Osteoblast (primary cell): ENCODE measurements around the gene MAPK10. TPM values are rescaled to one million over a fixed set of nuclear protein-coding genes. Genes with fewer than 3 reads are reported as not detected.

Source experiments
- DNase-seq: peaks from one replicate; pipeline ENCODE4 v3.0.0; 2011; ENCODE audit warnings: low spot score, mixed read lengths; ENCODE audit not compliant: insufficient read length; ENCODE audit errors: missing footprints
- H2AFZ ChIP-seq: 2 replicates; pipeline ENCODE4 v1.6.0; 2011; ENCODE audit warnings: mild to moderate bottlenecking, low read length
- H3K27ac ChIP-seq: 2 replicates; pipeline ENCODE4 v1.5.1; 2011; ENCODE audit warnings: mild to moderate bottlenecking, low read depth, low read length, moderate library complexity
- H3K27me3 ChIP-seq: 2 replicates; pipeline ENCODE4 v1.6.0; 2012; ENCODE audit warnings: mild to moderate bottlenecking, control low read depth, inconsistent platforms, low read length, moderate library complexity; ENCODE audit not compliant: insufficient read depth
- H3K36me3 ChIP-seq: 2 replicates; pipeline ENCODE4 v1.5.1; 2011; ENCODE audit warnings: mild to moderate bottlenecking, low read length, control low read depth, moderate library complexity; ENCODE audit not compliant: insufficient read depth
- H3K4me1 ChIP-seq: 2 replicates; pipeline ENCODE4 v1.5.1; 2011; ENCODE audit warnings: mild to moderate bottlenecking, low read length, control low read depth, moderate library complexity; ENCODE audit not compliant: insufficient read depth
- H3K4me2 ChIP-seq: 2 replicates; pipeline ENCODE4 v1.6.0; 2011; ENCODE audit warnings: mild to moderate bottlenecking, low read length; ENCODE audit not compliant: insufficient read depth
- H3K4me3 ChIP-seq: fragments of 200-600 bp; sonication (generic); 3 replicates; pipeline ENCODE4 v1.5.1; 2012; ENCODE audit warnings: mild to moderate bottlenecking, low read length, inconsistent platforms; ENCODE audit not compliant: insufficient read depth
- H3K79me2 ChIP-seq: 2 replicates; pipeline ENCODE4 v1.6.0; 2012; ENCODE audit warnings: mild to moderate bottlenecking, low read length, control low read depth, inconsistent platforms; ENCODE audit not compliant: insufficient read depth
- H3K9me3 ChIP-seq: 2 replicates; pipeline ENCODE4 v1.5.1; 2011; ENCODE audit warnings: low read depth, low read length, control low read depth
- H4K20me1 ChIP-seq: 2 replicates; pipeline ENCODE4 v1.6.0; 2012; ENCODE audit warnings: mild to moderate bottlenecking, low read length, control low read depth; ENCODE audit not compliant: insufficient read depth
- CTCF ChIP-seq: IDR thresholded peaks from 2 replicates; pipeline ENCODE4 v1.5.1; 2011; ENCODE audit warnings: mild to moderate bottlenecking, low read depth, low read length, moderate library complexity; ENCODE audit errors: extremely low read depth
- total RNA-seq: library from RNA; depleted of rRNA; stranded (reverse); fragments of >200 nt; gene quantifications from 2 replicates; pipeline ENCODE4 v1.2.3, GENCODE V29; 2012

MAPK10 gene
- total RNA-seq, 1 donor, result 13.0 TPM

- no peaks in the 10 kb centered on the region for H3K79me2 ChIP-seq
- no peak for TF ChIP-seq CTCF
Observed at GRCh38 chr4:86376850-86377249, 17.0 kb upstream of the MAPK10 start.

GRCh38 chr4:86368433-86368832, 8.6 kb upstream of the MAPK10 start:
- DNase-seq, result no peak

More at GRCh38 chr4:86376850-86377249, 17.0 kb upstream of the MAPK10 start:
- no peaks in the 10 kb centered on the region for H3K4me1 ChIP-seq
- H3K9me3 ChIP-seq, result no peaks in the 10 kb centered on the region
- DNase-seq, result no peak
- no peak overlapping the region for H2AFZ ChIP-seq
- H3K4me3 ChIP-seq, result no peak overlapping the region
- H3K27ac ChIP-seq, result no peak overlapping the region
- no peak overlapping the region for H3K4me2 ChIP-seq
- H3K36me3 ChIP-seq, result no peaks in the 10 kb centered on the region
- H3K27me3 ChIP-seq, result no peaks in the 10 kb centered on the region
- H4K20me1 ChIP-seq, result no peaks in the 10 kb centered on the region

GRCh38 chr4:86367577-86367976, 7.7 kb upstream of the MAPK10 start:
- H4K20me1 ChIP-seq, result no peaks in the 10 kb centered on the region
- H3K36me3 ChIP-seq, result no peaks in the 10 kb centered on the region
- no peaks in the 10 kb centered on the region for H3K27me3 ChIP-seq
- H3K9me3 ChIP-seq, result no peaks in the 10 kb centered on the region
- no peak overlapping the region for H3K4me2 ChIP-seq
- H3K79me2 ChIP-seq, result no peaks in the 10 kb centered on the region
- H2AFZ ChIP-seq, result no peak overlapping the region
- no peak overlapping the region for H3K4me3 ChIP-seq
- no peak overlapping the region for H3K27ac ChIP-seq
- H3K4me1 ChIP-seq, result peaks cover 4% of the 10 kb centered on the region
- TF ChIP-seq CTCF, result no peak
- DNase-seq, result no peak

More at GRCh38 chr4:86368433-86368832, 8.6 kb upstream of the MAPK10 start:
- Histone ChIP-seq H3K79me2 (no peaks in the 10 kb centered on the region), H3K27ac (no peak overlapping the region), H3K27me3 (no peaks in the 10 kb centered on the region), H2AFZ (no peak overlapping the region), H3K9me3 (no peaks in the 10 kb centered on the region), H4K20me1 (no peaks in the 10 kb centered on the region), H3K4me1 (peaks cover 4% of the 10 kb centered on the region), H3K4me3 (no peak overlapping the region), H3K36me3 (no peaks in the 10 kb centered on the region), H3K4me2 (no peak overlapping the region)
- TF ChIP-seq CTCF, result no peak

- TF ChIP-seq CTCF, result no peak
- DNase-seq, result no peak
- no peak overlapping the region for H3K4me2 ChIP-seq
Observed at GRCh38 chr4:86366920-86367319, 7.1 kb upstream of the MAPK10 start.

More at GRCh38 chr4:86366920-86367319, 7.1 kb upstream of the MAPK10 start:
- Histone ChIP-seq H3K4me3 (no peak overlapping the region), H3K79me2 (no peaks in the 10 kb centered on the region), H2AFZ (no peak overlapping the region), H3K4me1 (peaks cover 4% of the 10 kb centered on the region), H3K27ac (no peak overlapping the region), H3K27me3 (no peaks in the 10 kb centered on the region), H4K20me1 (no peaks in the 10 kb centered on the region), H3K9me3 (no peaks in the 10 kb centered on the region), H3K36me3 (no peaks in the 10 kb centered on the region)
